Loucy (cell line): ENCODE measurements around the gene PLS1.

Experiments
- CTCF ChIP-seq: fragments of 200-600 bp; sonication (generic); conservative IDR thresholded peaks from 2 replicates; pipeline ENCODE4 v1.5.1; 2014; ENCODE audit warnings: mild to moderate bottlenecking, antibody characterized with exemption, low read length
- EZH2phosphoT487 ChIP-seq: fragments of 200-600 bp; IDR thresholded peaks from 2 replicates; pipeline ENCODE4 v1.6.1; 2018; ENCODE audit warnings: antibody characterized with exemption, mild to moderate bottlenecking, moderate library complexity, borderline replicate concordance

- TF ChIP-seq CTCF (no peak), EZH2phosphoT487 (no peak)
These were observed 127.9 kb downstream of the PLS1 start, which contains the start of gene TRPC1 for GRCh38 chr3:142723968-142724681.
